ENCODE results near the gene MAP4K2. TPM values are rescaled to one million over a fixed set of nuclear protein-coding genes. Genes with fewer than 3 reads are reported as not detected.
A peak's percentile ranks its signal among the peaks of the same experiment; 100 is the strongest.

MAP4K2 gene
- total and polyA plus RNA-seq, 2 of the 13 experiments (the other 11 are each of a cell fraction or from before 2014, with no cell fraction given): 8.3 to 17.6 TPM

DNA sequence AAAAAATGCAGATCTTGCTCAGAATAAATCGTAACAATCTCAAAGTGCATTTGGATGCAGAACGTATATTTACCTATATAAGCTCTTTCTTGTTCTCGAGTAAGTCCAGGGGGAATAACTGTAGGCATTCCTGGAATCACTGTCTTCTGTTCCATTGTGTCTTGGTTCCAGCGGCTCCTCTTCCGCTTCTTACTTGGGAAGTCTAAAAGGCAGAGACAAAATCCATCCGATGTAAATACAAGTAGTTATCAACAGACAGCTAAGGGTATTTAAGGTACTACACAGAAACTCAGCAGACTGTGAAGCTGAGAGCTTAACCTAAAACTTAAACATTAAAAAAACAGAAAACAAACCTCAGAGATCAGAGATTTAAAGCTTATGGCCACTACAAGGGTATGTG, 26.6 kb downstream of the MAP4K2 start:
- CTCF ChIA-PET (ENCODE audit: low intra/inter-chr PET ratio, low total read pairs): no interaction called here
- intact Hi-C loops (cut with micrococcal nuclease; ENCODE audit: unreplicated experiment): no loop called here

More for the DNA sequence above, 26.6 kb downstream of the MAP4K2 start:
- Histone ChIP-seq H3K79me2 (ENCODE audit: insufficient read depth, low read length) (peaks cover 57% of the 10 kb centered on the region), H3K4me1 (ENCODE audit: insufficient read depth, low read length) (peaks cover 52% of the 10 kb centered on the region), H3K4me3 (replicated peaks in 1 of 3; ENCODE audit: insufficient read depth in 1 of 3, low read depth in 2 of 3, low read length in 3 of 3) (peak overlapping the region; percentile 94 to 98 (median 94); a peak in 5 of 6 replicates), H3K36me3 (replicated peaks in 1 of 2; ENCODE audit: control insufficient read depth in 1 of 2, insufficient read depth in 2 of 2, low read length in 2 of 2) (peaks cover 29 to 58% of the 10 kb centered on the region in 2 experiments), H3K27ac (ENCODE audit: extremely low read length, insufficient read depth, low read length) (no peak overlapping the region), H3K27me3 (ENCODE audit: control insufficient read depth in 1 of 2, insufficient read depth in 2 of 2, low read length in 2 of 2) (no peaks in the 10 kb centered on the region; a peak in 1 of 5 replicates), H3K9me3 (ENCODE audit: low read length) (no peaks in the 10 kb centered on the region), H4K20me1 (ENCODE audit: insufficient read depth, low read length) (peaks cover 61% of the 10 kb centered on the region), H2AFZ (ENCODE audit: low read length) (no peak overlapping the region), H3K4me2 (ENCODE audit: low read depth, low read length) (peak overlapping the region; percentile 95), H3K9ac (ENCODE audit: insufficient read depth, low read depth, low read length) (peak overlapping the region; percentile 89)
- TF ChIP-seq NFE2L2 (IDR thresholded peaks at IDR 0.05; ENCODE audit: low read length) (no peak), KDM3A (CRISPR knock-in tag; IDR thresholded peaks at IDR 0.05; ENCODE audit: low read depth) (no peak), RBFOX2 (IDR thresholded peaks at IDR 0.05; ENCODE audit: low read depth, low read length) (peak; percentile 53), KDM1A (CRISPR knock-in tag; IDR thresholded peaks at IDR 0.05) (no peak), TBL1XR1 (IDR thresholded peaks at IDR 0.05; ENCODE audit: borderline replicate concordance, low read length, partially characterized antibody) (no peak)
- TF ChIP-seq, protein P1, sequence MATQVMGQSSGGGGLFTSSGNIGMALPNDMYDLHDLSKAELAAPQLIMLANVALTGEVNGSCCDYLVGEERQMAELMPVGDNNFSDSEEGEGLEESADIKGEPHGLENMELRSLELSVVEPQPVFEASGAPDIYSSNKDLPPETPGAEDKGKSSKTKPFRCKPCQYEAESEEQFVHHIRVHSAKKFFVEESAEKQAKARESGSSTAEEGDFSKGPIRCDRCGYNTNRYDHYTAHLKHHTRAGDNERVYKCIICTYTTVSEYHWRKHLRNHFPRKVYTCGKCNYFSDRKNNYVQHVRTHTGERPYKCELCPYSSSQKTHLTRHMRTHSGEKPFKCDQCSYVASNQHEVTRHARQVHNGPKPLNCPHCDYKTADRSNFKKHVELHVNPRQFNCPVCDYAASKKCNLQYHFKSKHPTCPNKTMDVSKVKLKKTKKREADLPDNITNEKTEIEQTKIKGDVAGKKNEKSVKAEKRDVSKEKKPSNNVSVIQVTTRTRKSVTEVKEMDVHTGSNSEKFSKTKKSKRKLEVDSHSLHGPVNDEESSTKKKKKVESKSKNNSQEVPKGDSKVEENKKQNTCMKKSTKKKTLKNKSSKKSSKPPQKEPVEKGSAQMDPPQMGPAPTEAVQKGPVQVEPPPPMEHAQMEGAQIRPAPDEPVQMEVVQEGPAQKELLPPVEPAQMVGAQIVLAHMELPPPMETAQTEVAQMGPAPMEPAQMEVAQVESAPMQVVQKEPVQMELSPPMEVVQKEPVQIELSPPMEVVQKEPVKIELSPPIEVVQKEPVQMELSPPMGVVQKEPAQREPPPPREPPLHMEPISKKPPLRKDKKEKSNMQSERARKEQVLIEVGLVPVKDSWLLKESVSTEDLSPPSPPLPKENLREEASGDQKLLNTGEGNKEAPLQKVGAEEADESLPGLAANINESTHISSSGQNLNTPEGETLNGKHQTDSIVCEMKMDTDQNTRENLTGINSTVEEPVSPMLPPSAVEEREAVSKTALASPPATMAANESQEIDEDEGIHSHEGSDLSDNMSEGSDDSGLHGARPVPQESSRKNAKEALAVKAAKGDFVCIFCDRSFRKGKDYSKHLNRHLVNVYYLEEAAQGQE (IDR thresholded peaks at IDR 0.05; ENCODE audit: borderline replicate concordance in 1 of 2, low read depth in 1 of 2, low read length in 2 of 2): no peak
- TF ChIP-seq, protein P2, sequence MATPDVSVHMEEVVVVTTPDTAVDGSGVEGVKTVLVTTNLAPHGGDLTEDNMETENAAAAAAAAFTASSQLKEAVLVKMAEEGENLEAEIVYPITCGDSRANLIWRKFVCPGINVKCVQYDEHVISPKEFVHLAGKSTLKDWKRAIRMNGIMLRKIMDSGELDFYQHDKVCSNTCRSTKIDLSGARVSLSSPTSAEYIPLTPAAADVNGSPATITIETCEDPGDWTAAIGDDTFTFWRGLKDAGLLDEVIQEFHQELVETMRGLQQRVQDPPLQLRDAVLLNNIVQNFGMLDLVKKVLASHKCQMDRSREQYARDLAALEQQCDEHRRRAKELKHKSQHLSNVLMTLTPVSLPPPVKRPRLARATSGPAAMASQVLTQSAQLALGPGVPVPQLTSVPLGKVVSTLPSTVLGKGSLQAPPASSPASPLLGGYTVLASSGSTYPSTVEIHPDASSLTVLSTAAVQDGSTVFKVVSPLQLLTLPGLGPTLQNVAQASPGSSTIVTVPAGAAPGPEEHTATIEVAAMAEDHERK (CRISPR knock-in tag; IDR thresholded peaks at IDR 0.05; ENCODE audit: low read depth): no peak
- FAIRE-seq (no peak), ATAC-seq (no peak), DNase-seq (ENCODE audit: low spot score) (no peak)
- BruUV-seq (replicated peaks): no TSS peak
- POLR2A ChIA-PET: interaction anchor here (0.9 to 1.1 kb wide), 2 partner anchors 11 to 12 kb away, joined by 3 read pairs; no protein-coding TSS in a partner anchor
- in situ Hi-C loops (cut with HindIII; ENCODE audit: extremely low pct_ligation_motif_present, low pct_unique_long_range_greater_than_20kb): no loop called here
- WGBS (ENCODE audit: low lambda C conversion rate): 87% methylated on average over 6 of the region's 6 CpGs
